Neural cell (in vitro differentiated cells): ENCODE results near the gene YPEL1. TPM values are rescaled to one million over a fixed set of nuclear protein-coding genes. Genes with fewer than 3 reads are reported as not detected.

Experiments
- H2AFZ ChIP-seq: fragments of 200-600, 300-800 bp; sonication (generic), shearing (Covaris generic); 2 replicates; pipeline ENCODE4 v1.6.0; 2014; ENCODE audit warnings: low read depth, mild to moderate bottlenecking, antibody characterized with exemption, low read length, moderate library complexity
- H3F3A ChIP-seq: fragments of 200-600 bp; shearing (Covaris generic); 2 replicates; pipeline ENCODE4 v1.6.1; 2016; ENCODE audit warnings: mild to moderate bottlenecking, moderate library complexity, mixed read lengths, antibody characterized with exemption, low read length; ENCODE audit not compliant: insufficient read depth, poor library complexity, severe bottlenecking
- H3K27ac ChIP-seq: fragments of 200-600, 300-800 bp; sonication (generic), shearing (Covaris generic); 2 replicates; pipeline ENCODE4 v1.5.1; 2014; ENCODE audit warnings: mild to moderate bottlenecking, low read length, moderate library complexity
- H3K27me3 ChIP-seq: fragments of 300-800, 200-600 bp; sonication (generic), shearing (Covaris generic); 2 replicates; pipeline ENCODE4 v1.6.0; 2014; ENCODE audit warnings: mild to moderate bottlenecking, low read depth, low read length, moderate library complexity; ENCODE audit not compliant: insufficient read depth
- H3K36me3 ChIP-seq: fragments of 300-800, 200-600 bp; sonication (generic), shearing (Covaris generic); 2 replicates; pipeline ENCODE4 v1.5.1; 2014; ENCODE audit warnings: mild to moderate bottlenecking, antibody characterized with exemption, low read length, moderate library complexity; ENCODE audit not compliant: insufficient read depth
- H3K4me2 ChIP-seq: fragments of 300-800, 200-600 bp; sonication (generic), shearing (Covaris generic); 2 replicates; pipeline ENCODE4 v1.6.0; 2014; ENCODE audit warnings: mild to moderate bottlenecking, low read length
- H3K4me3 ChIP-seq: fragments of 300-800, 200-600 bp; sonication (generic), shearing (Covaris generic); 2 replicates; pipeline ENCODE4 v1.5.1; 2014; ENCODE audit warnings: mild to moderate bottlenecking, low read length, moderate library complexity
- H3K79me2 ChIP-seq: fragments of 200-600 bp; shearing (Covaris generic); replicated peaks from 2 replicates; pipeline ENCODE4 v1.6.0; 2014; ENCODE audit warnings: mild to moderate bottlenecking, low read length, moderate library complexity; ENCODE audit not compliant: insufficient read depth
- H3K9ac ChIP-seq: fragments of 300-800, 200-600 bp; sonication (generic), shearing (Covaris generic); 2 replicates; pipeline ENCODE4 v1.6.1; 2016; ENCODE audit warnings: mild to moderate bottlenecking, low read length, mixed read lengths
- H3K9me2 ChIP-seq: fragments of 200-600 bp; shearing (Covaris generic); 2 replicates; pipeline ENCODE4 v1.6.1; 2016; ENCODE audit warnings: mild to moderate bottlenecking, low read length, mixed read lengths; ENCODE audit not compliant: insufficient read depth
- H3K9me3 ChIP-seq: fragments of 200-600, 300-800 bp; sonication (generic), shearing (Covaris generic); 2 replicates; pipeline ENCODE4 v1.6.1; 2016; ENCODE audit warnings: mild to moderate bottlenecking, mixed run types, low read length, moderate library complexity, mixed read lengths
- H4K20me1 ChIP-seq: fragments of 200-600 bp; shearing (Covaris generic); 2 replicates; pipeline ENCODE4 v1.6.1; 2016; ENCODE audit warnings: mild to moderate bottlenecking, mixed run types; ENCODE audit not compliant: insufficient read depth
- EP300 ChIP-seq: fragments of 450-650 bp; conservative IDR thresholded peaks from 2 replicates; pipeline ENCODE4 v1.6.1; 2014; ENCODE audit warnings: antibody characterized with exemption, mild to moderate bottlenecking, moderate library complexity; ENCODE audit not compliant: poor library complexity, severe bottlenecking
- EZH2 ChIP-seq: fragments of 200-600, 300-800 bp; shearing (Covaris generic), sonication (generic); IDR thresholded peaks from 2 replicates; pipeline ENCODE4 v1.6.1; 2014; ENCODE audit warnings: antibody characterized with exemption, low read length, borderline replicate concordance, mild to moderate bottlenecking; ENCODE audit not compliant: insufficient read depth, poor library complexity, severe bottlenecking
- MXI1 ChIP-seq: fragments of 450-650 bp; conservative IDR thresholded peaks from 2 replicates; pipeline ENCODE4 v1.6.1; 2014; ENCODE audit warnings: antibody characterized with exemption, mild to moderate bottlenecking; ENCODE audit not compliant: poor library complexity, severe bottlenecking
- POLR2AphosphoS5 ChIP-seq: IDR thresholded peaks from 2 replicates; pipeline ENCODE4 v1.6.1; 2012
- RAD21 ChIP-seq: fragments of 450-650 bp; conservative IDR thresholded peaks from 2 replicates; pipeline ENCODE4 v1.6.1; 2014; ENCODE audit warnings: antibody characterized with exemption, mild to moderate bottlenecking, moderate library complexity
- SMC3 ChIP-seq: fragments of 450-650 bp; conservative IDR thresholded peaks from 2 replicates; pipeline ENCODE4 v1.6.1; 2014; ENCODE audit warnings: antibody characterized with exemption, mild to moderate bottlenecking, moderate library complexity; ENCODE audit not compliant: poor library complexity
- TAF1 ChIP-seq: IDR thresholded peaks from 2 replicates; pipeline ENCODE4 v1.6.1; 2012; ENCODE audit warnings: low read depth
- polyA plus RNA-seq: library from polyadenylated mRNA; depleted of rRNA; stranded (reverse); fragments of >200 nt; gene quantifications from 2 replicates; pipeline ENCODE4 v1.2.3, GENCODE V29; 2014
- TF ChIP-seq, protein P1 (sequence below): IDR thresholded peaks from 2 replicates; pipeline ENCODE4 v1.6.1; 2012; ENCODE audit warnings: borderline replicate concordance
- TF ChIP-seq, protein P2 (sequence below): fragments of 450-650 bp; IDR thresholded peaks from 2 replicates; pipeline ENCODE4 v1.5.1; 2014; ENCODE audit warnings: antibody characterized with exemption, mild to moderate bottlenecking, moderate library complexity; ENCODE audit not compliant: poor library complexity, severe bottlenecking

YPEL1 gene
- polyA plus RNA-seq, 1 donor from 2014 or later, result 38.0 TPM

DNA sequence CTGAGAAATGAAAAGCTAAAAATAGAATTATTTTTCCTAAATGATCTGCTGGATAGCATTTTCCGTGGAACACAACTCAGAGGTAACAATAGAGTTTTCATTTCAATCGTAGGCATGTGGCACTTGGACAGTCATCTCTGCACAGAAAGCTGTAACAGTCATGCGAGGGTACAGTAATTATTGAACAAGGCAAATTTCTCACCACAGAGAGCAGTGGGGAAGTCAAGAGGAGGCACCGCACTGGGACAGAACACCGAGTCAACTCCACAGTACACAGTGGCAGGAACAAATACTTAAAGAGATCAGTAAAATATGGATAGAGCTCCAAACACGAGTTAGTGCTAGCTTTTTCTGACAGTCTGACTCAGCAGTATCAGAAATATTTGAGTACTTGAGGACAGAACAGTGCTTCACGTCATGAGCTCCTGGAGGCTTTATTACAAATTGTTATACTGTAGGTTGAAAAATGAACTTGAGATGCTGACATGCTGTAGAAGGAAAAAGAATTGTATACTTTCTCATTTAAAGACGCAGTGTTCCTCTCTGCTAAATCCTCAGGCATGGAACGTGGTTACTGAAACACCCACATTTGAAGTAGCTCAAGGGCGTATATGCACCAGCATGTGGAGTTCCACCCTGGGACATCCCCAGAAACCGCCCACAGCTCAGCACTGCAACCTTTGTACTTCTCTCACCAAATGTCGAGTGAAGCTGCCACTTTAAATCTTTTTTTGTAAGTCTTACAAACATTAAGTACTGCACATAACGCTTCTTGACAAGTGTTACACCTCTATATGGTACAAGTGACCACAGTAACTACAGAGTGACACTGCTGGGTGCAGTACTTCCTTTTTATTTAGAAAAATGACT lies 27.4 kb upstream of the YPEL1 start:
- H2AFZ ChIP-seq, result no peak overlapping the region
- H3F3A ChIP-seq, result no peaks in the 10 kb centered on the region
- H3K4me3 ChIP-seq, result no peak overlapping the region
- no peaks in the 10 kb centered on the region for H4K20me1 ChIP-seq
- no peak overlapping the region for H3K4me2 ChIP-seq
- no peaks in the 10 kb centered on the region for H3K27me3 ChIP-seq
- H3K79me2 ChIP-seq, result no peaks in the 10 kb centered on the region
- no peak overlapping the region for H3K9ac ChIP-seq
- H3K36me3 ChIP-seq, result peaks cover 9% of the 10 kb centered on the region
- TF ChIP-seq, protein P1, sequence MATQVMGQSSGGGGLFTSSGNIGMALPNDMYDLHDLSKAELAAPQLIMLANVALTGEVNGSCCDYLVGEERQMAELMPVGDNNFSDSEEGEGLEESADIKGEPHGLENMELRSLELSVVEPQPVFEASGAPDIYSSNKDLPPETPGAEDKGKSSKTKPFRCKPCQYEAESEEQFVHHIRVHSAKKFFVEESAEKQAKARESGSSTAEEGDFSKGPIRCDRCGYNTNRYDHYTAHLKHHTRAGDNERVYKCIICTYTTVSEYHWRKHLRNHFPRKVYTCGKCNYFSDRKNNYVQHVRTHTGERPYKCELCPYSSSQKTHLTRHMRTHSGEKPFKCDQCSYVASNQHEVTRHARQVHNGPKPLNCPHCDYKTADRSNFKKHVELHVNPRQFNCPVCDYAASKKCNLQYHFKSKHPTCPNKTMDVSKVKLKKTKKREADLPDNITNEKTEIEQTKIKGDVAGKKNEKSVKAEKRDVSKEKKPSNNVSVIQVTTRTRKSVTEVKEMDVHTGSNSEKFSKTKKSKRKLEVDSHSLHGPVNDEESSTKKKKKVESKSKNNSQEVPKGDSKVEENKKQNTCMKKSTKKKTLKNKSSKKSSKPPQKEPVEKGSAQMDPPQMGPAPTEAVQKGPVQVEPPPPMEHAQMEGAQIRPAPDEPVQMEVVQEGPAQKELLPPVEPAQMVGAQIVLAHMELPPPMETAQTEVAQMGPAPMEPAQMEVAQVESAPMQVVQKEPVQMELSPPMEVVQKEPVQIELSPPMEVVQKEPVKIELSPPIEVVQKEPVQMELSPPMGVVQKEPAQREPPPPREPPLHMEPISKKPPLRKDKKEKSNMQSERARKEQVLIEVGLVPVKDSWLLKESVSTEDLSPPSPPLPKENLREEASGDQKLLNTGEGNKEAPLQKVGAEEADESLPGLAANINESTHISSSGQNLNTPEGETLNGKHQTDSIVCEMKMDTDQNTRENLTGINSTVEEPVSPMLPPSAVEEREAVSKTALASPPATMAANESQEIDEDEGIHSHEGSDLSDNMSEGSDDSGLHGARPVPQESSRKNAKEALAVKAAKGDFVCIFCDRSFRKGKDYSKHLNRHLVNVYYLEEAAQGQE, result no peak
- TF ChIP-seq, protein P2, sequence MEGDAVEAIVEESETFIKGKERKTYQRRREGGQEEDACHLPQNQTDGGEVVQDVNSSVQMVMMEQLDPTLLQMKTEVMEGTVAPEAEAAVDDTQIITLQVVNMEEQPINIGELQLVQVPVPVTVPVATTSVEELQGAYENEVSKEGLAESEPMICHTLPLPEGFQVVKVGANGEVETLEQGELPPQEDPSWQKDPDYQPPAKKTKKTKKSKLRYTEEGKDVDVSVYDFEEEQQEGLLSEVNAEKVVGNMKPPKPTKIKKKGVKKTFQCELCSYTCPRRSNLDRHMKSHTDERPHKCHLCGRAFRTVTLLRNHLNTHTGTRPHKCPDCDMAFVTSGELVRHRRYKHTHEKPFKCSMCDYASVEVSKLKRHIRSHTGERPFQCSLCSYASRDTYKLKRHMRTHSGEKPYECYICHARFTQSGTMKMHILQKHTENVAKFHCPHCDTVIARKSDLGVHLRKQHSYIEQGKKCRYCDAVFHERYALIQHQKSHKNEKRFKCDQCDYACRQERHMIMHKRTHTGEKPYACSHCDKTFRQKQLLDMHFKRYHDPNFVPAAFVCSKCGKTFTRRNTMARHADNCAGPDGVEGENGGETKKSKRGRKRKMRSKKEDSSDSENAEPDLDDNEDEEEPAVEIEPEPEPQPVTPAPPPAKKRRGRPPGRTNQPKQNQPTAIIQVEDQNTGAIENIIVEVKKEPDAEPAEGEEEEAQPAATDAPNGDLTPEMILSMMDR, result no peak
- no peak for TF ChIP-seq POLR2AphosphoS5
- TF ChIP-seq SMC3, result no peak
- no peak for TF ChIP-seq RAD21
- TF ChIP-seq TAF1, result no peak
- TF ChIP-seq EP300, result no peak
- TF ChIP-seq MXI1, result no peak
- no peak for TF ChIP-seq EZH2
- H3K9me2 ChIP-seq, result no peaks in the 10 kb centered on the region
- H3K27ac ChIP-seq, result no peak overlapping the region
- H3K9me3 ChIP-seq, result no peaks in the 10 kb centered on the region

DNA sequence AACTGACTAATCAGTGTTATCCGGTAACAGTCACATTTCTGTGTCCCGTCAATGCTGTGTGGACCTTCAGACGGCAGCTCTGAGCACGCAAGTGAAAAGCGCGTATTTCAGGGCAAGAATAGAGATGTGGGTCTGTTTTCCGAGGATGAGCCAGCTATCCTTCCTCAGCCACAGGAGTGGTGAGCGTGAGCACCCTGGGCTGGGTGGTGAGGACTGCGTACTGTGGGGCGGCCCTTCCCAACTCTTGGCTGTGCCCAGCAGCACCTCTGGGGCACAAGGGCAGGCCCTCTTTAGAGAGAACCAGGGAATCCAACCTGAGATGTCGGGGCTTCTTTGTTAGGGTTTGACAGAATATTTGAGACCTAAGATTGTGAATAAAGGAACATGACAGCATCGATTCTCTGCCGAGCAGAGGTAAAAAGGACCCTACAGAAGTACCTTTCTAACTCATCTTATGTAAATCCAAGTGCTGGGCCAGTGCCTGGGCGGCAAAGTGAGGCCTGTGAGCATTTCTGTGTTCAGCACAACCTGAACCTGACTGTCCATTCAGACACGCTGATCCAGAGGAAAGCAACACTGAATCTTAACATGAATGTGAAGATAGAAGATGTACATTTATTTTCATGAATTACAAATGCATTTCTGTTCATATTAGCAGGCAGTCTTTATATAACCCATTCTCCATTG lies 26.5 kb upstream of the YPEL1 start:
- H3K36me3 ChIP-seq, result peaks cover 9% of the 10 kb centered on the region
- TF ChIP-seq EZH2 (no peak), TAF1 (no peak), EP300 (no peak), RAD21 (no peak), MXI1 (no peak), SMC3 (no peak), POLR2AphosphoS5 (no peak)
- TF ChIP-seq, protein P2, result no peak
- TF ChIP-seq, protein P1, result no peak
- no peaks in the 10 kb centered on the region for H3K79me2 ChIP-seq
- no peaks in the 10 kb centered on the region for H4K20me1 ChIP-seq
- no peaks in the 10 kb centered on the region for H3F3A ChIP-seq
- H3K9me2 ChIP-seq, result no peaks in the 10 kb centered on the region
- no peak overlapping the region for H3K27ac ChIP-seq
- H2AFZ ChIP-seq, result no peak overlapping the region
- no peak overlapping the region for H3K4me2 ChIP-seq
- no peak overlapping the region for H3K4me3 ChIP-seq
- H3K9me3 ChIP-seq, result no peaks in the 10 kb centered on the region
- H3K27me3 ChIP-seq, result no peaks in the 10 kb centered on the region
- H3K9ac ChIP-seq, result no peak overlapping the region
